Measurements from ENCODE around the gene BRAP.

Gene BRAP

GRCh38 chr12:111645433-111645832 lies 40.3 kb downstream of the BRAP start:
- ChIA-PET POLR2A (no interaction called here), CTCF (no interaction called here)
- TF ChIP-seq ZNF292 (tag by site-specific recombination; IDR thresholded peaks at IDR 0.05; ENCODE audit: borderline replicate concordance, low read depth): no peak
- TF ChIP-seq ZBTB20 (tag by site-specific recombination; IDR thresholded peaks at IDR 0.05): no peak
- TF ChIP-seq ZNF600 (tag by site-specific recombination; IDR thresholded peaks at IDR 0.05): no peak
- TF ChIP-seq ZNF138 (tag by site-specific recombination; IDR thresholded peaks at IDR 0.05; ENCODE audit: borderline replicate concordance): no peak
- TF ChIP-seq PRDM10 (tag by site-specific recombination; IDR thresholded peaks at IDR 0.05): no peak
- TF ChIP-seq ZNF560 (tag by site-specific recombination; IDR thresholded peaks at IDR 0.05; ENCODE audit: borderline replicate concordance): no peak
- TF ChIP-seq ZBTB1 (tag by site-specific recombination; IDR thresholded peaks at IDR 0.05): no peak
- TF ChIP-seq GLIS1 (tag by site-specific recombination; IDR thresholded peaks at IDR 0.05): no peak
- TF ChIP-seq ZNF629 (tag by site-specific recombination; IDR thresholded peaks at IDR 0.05): no peak
- no peak for TF ChIP-seq ZNF335 (tag by site-specific recombination; conservative IDR thresholded peaks at IDR 0.05)
- TF ChIP-seq, protein P1, sequence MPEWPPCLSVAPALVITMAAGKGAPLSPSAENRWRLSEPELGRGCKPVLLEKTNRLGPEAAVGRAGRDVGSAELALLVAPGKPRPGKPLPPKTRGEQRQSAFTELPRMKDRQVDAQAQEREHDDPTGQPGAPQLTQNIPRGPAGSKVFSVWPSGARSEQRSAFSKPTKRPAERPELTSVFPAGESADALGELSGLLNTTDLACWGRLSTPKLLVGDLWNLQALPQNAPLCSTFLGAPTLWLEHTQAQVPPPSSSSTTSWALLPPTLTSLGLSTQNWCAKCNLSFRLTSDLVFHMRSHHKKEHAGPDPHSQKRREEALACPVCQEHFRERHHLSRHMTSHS (tag by site-specific recombination; IDR thresholded peaks at IDR 0.05): no peak
- no peak for TF ChIP-seq ZNF354C (tag by site-specific recombination; IDR thresholded peaks at IDR 0.05; ENCODE audit: borderline replicate concordance, low read depth)
- no peak for TF ChIP-seq ZNF132 (tag by site-specific recombination; IDR thresholded peaks at IDR 0.05; ENCODE audit: borderline replicate concordance)
- TF ChIP-seq KLF8 (tag by site-specific recombination; IDR thresholded peaks at IDR 0.05): no peak
- TF ChIP-seq ZNF157 (tag by site-specific recombination; IDR thresholded peaks at IDR 0.05): no peak
- no peak for TF ChIP-seq ZNF121 (tag by site-specific recombination; IDR thresholded peaks at IDR 0.05)
- no peak for TF ChIP-seq KLF10 (tag by site-specific recombination; IDR thresholded peaks at IDR 0.05)
- Histone ChIP-seq H3K9me3 (ENCODE audit: control insufficient read depth, insufficient read depth, low read depth, low read length) (no peaks in the 10 kb centered on the region), H3K4me3 (ENCODE audit: low read depth, low read length) (no peak overlapping the region), H3K36me3 (ENCODE audit: control insufficient read depth in 2 of 2, insufficient read depth in 1 of 2, low read length in 2 of 2) (peaks cover 28 to 62% of the 10 kb centered on the region in 2 experiments; a peak in 2 of 3 replicates), H3K27ac (ENCODE audit: extremely low read depth, low read depth, low read length) (no peak overlapping the region), H3K4me1 (ENCODE audit: control insufficient read depth, insufficient read depth, low read length) (peaks cover 18% of the 10 kb centered on the region)

DNA sequence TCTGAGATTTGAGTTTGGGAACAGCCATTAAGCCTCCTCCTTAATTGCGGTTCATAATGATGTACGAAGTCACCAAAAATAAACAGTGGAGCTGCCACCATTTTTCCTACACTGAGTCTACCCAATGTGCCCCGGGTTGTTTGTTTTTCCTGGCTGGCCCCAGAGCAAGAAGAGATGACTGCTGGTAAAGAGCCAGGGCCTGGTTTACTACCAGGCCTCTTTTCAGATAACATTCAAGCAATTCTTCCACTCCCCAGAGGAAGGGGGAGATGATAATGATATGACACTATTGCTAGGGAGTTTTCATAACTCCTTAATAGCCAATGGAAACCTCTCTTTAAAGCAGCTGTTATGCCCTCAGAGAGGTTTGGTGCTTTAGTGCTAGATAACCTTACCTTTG lies 42.3 kb downstream of the BRAP start:
- Histone ChIP-seq H3K36me3 (ENCODE audit: control insufficient read depth in 2 of 2, insufficient read depth in 1 of 2, low read length in 2 of 2) (peaks cover 20 to 47% of the 10 kb centered on the region in 2 experiments; a peak in 2 of 3 replicates), H3K27ac (ENCODE audit: extremely low read depth, low read depth, low read length) (peak overlapping the region; percentile 88)
- POLR2A ChIA-PET: no interaction called here
- TF ChIP-seq PRDM10 (tag by site-specific recombination; IDR thresholded peaks at IDR 0.05) (peak; percentile 89), ZNF654 (tag by site-specific recombination; IDR thresholded peaks at IDR 0.05; ENCODE audit: low read depth) (no peak), ZNF146 (tag by site-specific recombination; IDR thresholded peaks at IDR 0.05) (no peak), ZNF26 (tag by site-specific recombination; IDR thresholded peaks at IDR 0.05) (no peak), ZNF785 (tag by site-specific recombination; IDR thresholded peaks at IDR 0.05) (no peak), KLF17 (tag by site-specific recombination; IDR thresholded peaks at IDR 0.05) (0 out of 2 replicates have a peak, but pooled peaks have one; percentile 41), ZFP41 (tag by site-specific recombination; IDR thresholded peaks at IDR 0.05; ENCODE audit: borderline replicate concordance) (no peak), ZNF24 (tag by site-specific recombination; IDR thresholded peaks at IDR 0.05) (peak; percentile 52; the same call in 1 of the 2 replicates), ZEB2 (tag by site-specific recombination; IDR thresholded peaks at IDR 0.05) (peak; percentile 67; the same call in 1 of the 2 replicates), ZBTB21 (tag by site-specific recombination; IDR thresholded peaks at IDR 0.05) (peak; percentile 86)

More for the DNA sequence above, 42.3 kb downstream of the BRAP start:
- Histone ChIP-seq H3K4me1 (ENCODE audit: control insufficient read depth, insufficient read depth, low read length) (peaks cover 18% of the 10 kb centered on the region), H3K4me3 (ENCODE audit: low read depth, low read length) (no peak overlapping the region), H3K9me3 (ENCODE audit: control insufficient read depth, insufficient read depth, low read depth, low read length) (no peaks in the 10 kb centered on the region)
- CTCF ChIA-PET: interaction anchor here (1.3 kb wide), 2 partner anchors 16 to 192 kb away, joined by 5 to 7 read pairs; no protein-coding TSS in a partner anchor
